ELF-1 (cell line): ENCODE measurements around the gene SIRPA.

Source experiments
- DNase-seq: peaks from one replicate; pipeline ENCODE4 v3.0.0-alpha.2; 2016; ENCODE audit warnings: low read depth, low spot score

Gene SIRPA

DNA sequence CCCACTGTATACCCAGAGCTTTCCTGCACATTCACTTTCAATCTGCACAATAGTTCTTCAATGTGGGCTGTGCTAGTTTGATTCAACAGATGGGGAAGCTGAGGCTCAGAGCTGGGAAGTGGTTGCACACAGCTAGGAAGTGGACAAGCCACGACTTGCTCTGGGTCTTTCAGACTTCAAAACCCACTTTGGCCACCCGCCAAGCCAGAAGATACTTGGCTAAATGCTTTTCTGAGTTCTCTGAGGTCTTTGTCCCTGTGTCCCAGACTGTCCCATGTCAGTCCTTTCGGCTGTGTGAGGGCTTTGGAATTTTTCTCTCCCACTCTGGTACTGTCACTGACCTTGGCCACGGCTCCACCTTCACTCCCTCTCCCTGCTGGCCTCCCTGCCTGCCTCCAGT is 88.1 kb downstream of the SIRPA start:
- no peak for DNase-seq

- DNase-seq = no peak
Observed at GRCh38 chr20:1987826-1988225, 92.6 kb downstream of the SIRPA start.
